Left renal cortex interstitium (tissue), 4 donors: ENCODE data around the gene PPP1R15A. TPM values are rescaled to one million over a fixed set of nuclear protein-coding genes. Genes with fewer than 3 reads are reported as not detected.
"Not testable (repeated sequence)": the region's sequence is repeated elsewhere in the genome, so short reads cannot be mapped to it uniquely, and the experiment has no call there.

Source experiments
- DNase-seq, 4 donors: peaks; one replicate each; pipeline ENCODE4 v3.0.0-alpha.2; 2013; ENCODE audit warnings: low read depth in 4 of 4, low spot score in 2 of 4, missing footprints in 1 of 4
- polyA plus RNA-seq, 4 donors: library from polyadenylated mRNA; unstranded; fragments of 120-200 nt; gene quantifications; one replicate each; pipeline ENCODE4 v1.2.1, GENCODE V29; 2013; ENCODE audit not compliant: insufficient read length in 4 of 4

PPP1R15A gene
- polyA plus RNA-seq, 4 donors, result 29.7 to 52.6 (median 33.7) TPM

GRCh38 chr19:48858984-48859710 is 13.1 kb upstream of the PPP1R15A start:
- DNase-seq, result no peak

- DNase-seq, result no peak
Observed at GRCh38 chr19:48859711-48860572, 12.3 kb upstream of the PPP1R15A start.

- no peak for DNase-seq
Observed at GRCh38 chr19:48861313-48861712, 10.9 kb upstream of the PPP1R15A start.

- no peak for DNase-seq
Observed at GRCh38 chr19:48862827-48863226, 9.4 kb upstream of the PPP1R15A start.

GRCh38 chr19:48866692-48867091 is 5.5 kb upstream of the PPP1R15A start:
- DNase-seq, result no peak

- DNase-seq, result no peak
Observed at GRCh38 chr19:48867123-48867745, 5.0 kb upstream of the PPP1R15A start.

GRCh38 chr19:48867746-48868113 is 4.5 kb upstream of the PPP1R15A start:
- no peak for DNase-seq

- DNase-seq, result no peak
Observed at GRCh38 chr19:48868114-48868886, 3.9 kb upstream of the PPP1R15A start, which contains the start of gene PLEKHA4. Gene PLEKHA4 (minus strand): TSS chr19:48868617. CDS start chr19:48867620, 997 bp downstream.

GRCh38 chr19:48870048-48870447 is 2.2 kb upstream of the PPP1R15A start:
- DNase-seq, result no peak

GRCh38 chr19:48871471-48872181 is 595 bp upstream of the PPP1R15A start:
- DNase-seq, result not testable (repeated sequence)

- peak; percentile 78 to 88 (median 80) for DNase-seq
Observed at GRCh38 chr19:48872884-48873475, 759 bp downstream of the PPP1R15A start.

- no peak for DNase-seq
Observed at GRCh38 chr19:48873476-48874302, 1.5 kb downstream of the PPP1R15A start.

- DNase-seq, result no peak
Observed at GRCh38 chr19:48874303-48875135, 2.3 kb downstream of the PPP1R15A start.

- not testable (repeated sequence) for DNase-seq
Observed at GRCh38 chr19:48876043-48876981, 4.1 kb downstream of the PPP1R15A start.

- no peak for DNase-seq
Observed at GRCh38 chr19:48877855-48878195, 5.6 kb downstream of the PPP1R15A start.

- DNase-seq, result no peak
Observed at GRCh38 chr19:48878196-48879024, 6.2 kb downstream of the PPP1R15A start.
